ENCODE measurements around the gene PCYT2. TPM values are rescaled to one million over a fixed set of nuclear protein-coding genes. Genes with fewer than 3 reads are reported as not detected.
A peak's percentile ranks its signal among the peaks of the same experiment; 100 is the strongest.

PCYT2 gene
- total and polyA plus RNA-seq, 12 donors, result 29.5 to 64.1 (median 47.7) TPM

GRCh38 chr17:81902653-81903414, 8.4 kb downstream of the PCYT2 start:
- peak in 1 of 2 donors; percentile 3 for DNase-seq
- H3K9me3 ChIP-seq, result no peaks in the 10 kb centered on the region
- H3K4me3 ChIP-seq, result peak overlapping the region in 8 of 10 donors; percentile 22 to 50 (median 38)
- H3K36me3 ChIP-seq, result peaks cover 0 to 68% (median 15%) of the 10 kb centered on the region in 9 donors
- 44% methylated on average over 47 of the region's 47 CpGs for WGBS, 2 donors
- H3K4me1 ChIP-seq, result peaks cover 3 to 16% (median 13%) of the 10 kb centered on the region in 9 donors
- peak in 5 of 8 donors; percentile 6 to 10 (median 8) for ATAC-seq
- H3K27me3 ChIP-seq, result peaks cover 0 to 26% (median 0%) of the 10 kb centered on the region in 7 donors
- no peak overlapping the region for H3K27ac ChIP-seq
- intact Hi-C loops (cut with DNase I), result no loop called here
- TF ChIP-seq CTCF (IDR thresholded peaks at IDR 0.05), result no peak

- peaks cover 3 to 16% (median 13%) of the 10 kb centered on the region in 9 donors for H3K4me1 ChIP-seq
- H3K4me3 ChIP-seq, result peak within 1 kb of the TSS in 9 of 10 donors; percentile 22 to 50 (median 36)
- ATAC-seq, result peak; percentile 28 to 77 (median 53)
- H3K27ac ChIP-seq, result peak within 1 kb of the TSS in 1 of 10 donors; percentile 15
- intact Hi-C loops (cut with DNase I), result no loop called here
- peaks cover 0 to 26% (median 0%) of the 10 kb centered on the region in 7 donors for H3K27me3 ChIP-seq
- H3K9me3 ChIP-seq, result no peaks in the 10 kb centered on the region
- WGBS, 2 donors, result 1 to 2% methylated on average over 71 to 79 of the region's 79 CpGs
- no peak for TF ChIP-seq CTCF (IDR thresholded peaks at IDR 0.05)
- DNase-seq, result peak in 1 of 2 donors; percentile 5
- peaks cover 0 to 69% (median 22%) of the 10 kb centered on the region in 9 donors for H3K36me3 ChIP-seq
These were observed 9.1 kb downstream of the PCYT2 start, which contains the start of gene NPB for GRCh38 chr17:81902023-81902652. Gene NPB (plus strand): TSS chr17:81902238. CDS start chr17:81902278, 40 bp downstream.

- no peak for DNase-seq
These were observed 9.8 kb downstream of the PCYT2 start for GRCh38 chr17:81901167-81902022.

More at GRCh38 chr17:81901167-81902022, 9.8 kb downstream of the PCYT2 start:
- H3K4me3 ChIP-seq, result peak overlapping the region in 9 of 10 donors; percentile 22 to 50 (median 36)
- intact Hi-C loops (cut with DNase I), result no loop called here
- peaks cover 0 to 70% (median 26%) of the 10 kb centered on the region in 9 donors for H3K36me3 ChIP-seq
- no peak overlapping the region for H3K27ac ChIP-seq
- no peak for TF ChIP-seq CTCF (IDR thresholded peaks at IDR 0.05)
- ATAC-seq, result peak in 2 of 8 donors; percentile 5 to 6
- H3K4me1 ChIP-seq, result peaks cover 3 to 16% (median 13%) of the 10 kb centered on the region in 9 donors
- WGBS, 2 donors, result 50 to 52% methylated on average over 21 of the region's 21 CpGs
- H3K9me3 ChIP-seq, result no peaks in the 10 kb centered on the region
- peaks cover 0 to 26% (median 0%) of the 10 kb centered on the region in 7 donors for H3K27me3 ChIP-seq

Data from heart right ventricle (tissue), 16 donors.